ENCODE data around the gene ZER1.
A peak's percentile ranks its signal among the peaks of the same experiment; 100 is the strongest.
"Not testable (repeated sequence)": the region's sequence is repeated elsewhere in the genome, so short reads cannot be mapped to it uniquely, and the experiment has no call there.

Gene ZER1

GRCh38 chr9:128786681-128787601 is 15.2 kb upstream of the ZER1 start, which contains the start of gene TBC1D13:
Gene TBC1D13, plus strand, starts transcription at chr9:128787253. Its CDS starts 101 bp downstream, at chr9:128787354.
- DNase-seq: peak; percentile 86

- DNase-seq: no peak
Observed at GRCh38 chr9:128785427-128785826, 13.7 kb upstream of the ZER1 start.

GRCh38 chr9:128782669-128783068 is 10.9 kb upstream of the ZER1 start:
- no peak for DNase-seq

- no peak for DNase-seq
Observed at GRCh38 chr9:128781187-128782070, 9.7 kb upstream of the ZER1 start.

GRCh38 chr9:128780093-128780492 is 8.4 kb upstream of the ZER1 start:
- not testable (repeated sequence) for DNase-seq

GRCh38 chr9:128774804-128775203 is 3.1 kb upstream of the ZER1 start:
- DNase-seq: no peak

GRCh38 chr9:128773049-128773448 is 1.3 kb upstream of the ZER1 start:
- DNase-seq: no peak

GRCh38 chr9:128771094-128771721 is 519 bp downstream of the ZER1 start:
- no peak for DNase-seq

GRCh38 chr9:128770286-128771030 is 1.3 kb downstream of the ZER1 start:
- no peak for DNase-seq

GRCh38 chr9:128768606-128769005 is 3.1 kb downstream of the ZER1 start:
- no peak for DNase-seq

- no peak for DNase-seq
Observed at GRCh38 chr9:128765499-128765898, 6.2 kb downstream of the ZER1 start.

GRCh38 chr9:128764361-128764760 is 7.4 kb downstream of the ZER1 start:
- DNase-seq: no peak

GRCh38 chr9:128762671-128763449 is 8.9 kb downstream of the ZER1 start:
- DNase-seq: no peak

GRCh38 chr9:128757602-128758001 is 14.1 kb downstream of the ZER1 start:
- no peak for DNase-seq

GRCh38 chr9:128753627-128754026 is 18.1 kb downstream of the ZER1 start:
- no peak for DNase-seq

GRCh38 chr9:128750926-128751595 is 20.7 kb downstream of the ZER1 start:
- no peak for DNase-seq

- no peak for DNase-seq
Observed at GRCh38 chr9:128747241-128747640, 24.5 kb downstream of the ZER1 start.

GRCh38 chr9:128743421-128743820 is 28.3 kb downstream of the ZER1 start:
- DNase-seq: no peak

GRCh38 chr9:128742401-128742800 is 29.3 kb downstream of the ZER1 start:
- DNase-seq: no peak

GRCh38 chr9:128735373-128735772 is 36.4 kb downstream of the ZER1 start:
- DNase-seq: no peak

GRCh38 chr9:128733256-128733655 is 38.5 kb downstream of the ZER1 start:
- no peak for DNase-seq
